WTC11 (cell line): ENCODE results near the gene MPV17L2.

Experiments used
- CTCF ChIP-seq: fragments of 200-600 bp; IDR thresholded peaks from 2 replicates; pipeline ENCODE4 v1.8.0; 2022; ENCODE audit warnings: antibody characterized with exemption
- IRF2 ChIP-seq: sonication (generic); formaldehyde crosslinking; IDR thresholded peaks from 2 replicates; pipeline ENCODE4 v1.8.0; 2022; ENCODE audit warnings: low read depth, missing genetic modification reagents, borderline replicate concordance
- SP1 ChIP-seq: sonication (generic); formaldehyde crosslinking; conservative IDR thresholded peaks from 2 replicates; pipeline ENCODE4 v1.8.1; 2022; ENCODE audit warnings: missing genetic modification reagents
- ZBTB43 ChIP-seq: sonication (generic); formaldehyde crosslinking; IDR thresholded peaks from 2 replicates; pipeline ENCODE4 v1.8.1; 2023; ENCODE audit warnings: mild to moderate bottlenecking, missing genetic modification reagents
- ZMAT4 ChIP-seq: fragments of 250-450 bp; sonication (Bioruptor Pico); IDR thresholded peaks from 2 replicates; pipeline ENCODE4 v1.9.0; 2021; ENCODE audit warnings: mild to moderate bottlenecking
- ZNF121 ChIP-seq: sonication (generic); formaldehyde crosslinking; IDR thresholded peaks from 2 replicates; pipeline ENCODE4 v1.8.0; 2023; ENCODE audit warnings: missing genetic modification reagents
- ZNF138 ChIP-seq: sonication (generic); formaldehyde crosslinking; conservative IDR thresholded peaks from 2 replicates; pipeline ENCODE4 v1.8.1; 2022; ENCODE audit warnings: mild to moderate bottlenecking, moderate library complexity, missing genetic modification reagents
- ZNF219 ChIP-seq: sonication (generic); formaldehyde crosslinking; IDR thresholded peaks from 2 replicates; pipeline ENCODE4 v1.8.0; 2023; ENCODE audit warnings: missing genetic modification reagents, mild to moderate bottlenecking, borderline replicate concordance
- ZNF416 ChIP-seq: fragments of 250-450 bp; sonication (Bioruptor Pico); IDR thresholded peaks from 2 replicates; pipeline ENCODE4 v1.9.0; 2021; ENCODE audit warnings: mild to moderate bottlenecking, inconsistent platforms

- no peak for TF ChIP-seq CTCF
- no peak for TF ChIP-seq ZNF416 (CRISPR knock-in tag)
- TF ChIP-seq ZNF219 (CRISPR knock-in tag) = no peak
- no peak for TF ChIP-seq ZMAT4 (CRISPR knock-in tag)
- TF ChIP-seq IRF2 (CRISPR knock-in tag) = no peak
- no peak for TF ChIP-seq ZBTB43
- no peak for TF ChIP-seq ZNF121 (CRISPR knock-in tag)
- TF ChIP-seq SP1 = no peak
- no peak for TF ChIP-seq ZNF138
Observed at GRCh38 chr19:18231775-18232174, 38.8 kb downstream of the MPV17L2 start.
